Measurements from ENCODE around the gene EQTN.

GRCh38 chr9:27293996-27294395, 3.0 kb downstream of the EQTN start:
- TF ChIP-seq ZNF674 (CRISPR knock-in tag; IDR thresholded peaks at IDR 0.05; ENCODE audit: low read depth) (no peak), POLR2A (IDR thresholded peaks at IDR 0.05; ENCODE audit: insufficient read depth in 1 of 2, low read depth in 2 of 2, low read length in 2 of 2) (no peak), YY1 (IDR thresholded peaks at IDR 0.05; ENCODE audit: insufficient read depth, insufficient replicate concordance, low read depth, low read length) (no peak), SYNCRIP (IDR thresholded peaks at IDR 0.05; ENCODE audit: insufficient read depth, low read depth, low read length) (no peak), POLR2AphosphoS5 (IDR thresholded peaks at IDR 0.05; ENCODE audit: low read depth, low read length) (no peak), SP1 (IDR thresholded peaks at IDR 0.05) (no peak), SP1 (CRISPR knock-in tag; IDR thresholded peaks at IDR 0.05) (no peak), GPN1 (CRISPR knock-in tag; IDR thresholded peaks at IDR 0.05; ENCODE audit: borderline replicate concordance) (no peak)

Measured in HepG2 (cell line).